Endothelial cell of umbilical vein (primary cell): ENCODE measurements around the gene ZNF496. TPM values are rescaled to one million over a fixed set of nuclear protein-coding genes. Genes with fewer than 3 reads are reported as not detected.

ENCODE experiments used
- BruUV-seq: library from RNA; stranded (reverse); fragments of 400-500 nt; replicated peaks from 2 replicates; lab custom pipeline; 2021; lab: Mats Ljungman, UMichigan
- CTCF ChIA-PET: fragments of 300-600, 350-600 bp; sonication (Branson Sonifier 250); formaldehyde crosslinking; loops from one replicate; lab custom pipeline; 2021; ENCODE audit warnings: antibody characterized with exemption, inconsistent platforms; lab: Charles Lee
- POLR2A ChIA-PET: fragments of 300-600, 350-600 bp; sonication (Branson Sonifier 250); formaldehyde crosslinking; loops from one replicate; lab custom pipeline; 2021; ENCODE audit warnings: antibody characterized with exemption, inconsistent platforms; lab: Charles Lee
- DNase-seq: peaks from one replicate; pipeline ENCODE4 v3.0.0-alpha.2; 2011; ENCODE audit warnings: low read depth, low spot score
- FAIRE-seq: peaks from 2 replicates; lab custom pipeline; 2011; peaks lifted over from hg19 to GRCh38; lab: Jason Lieb, UNC
- H2AFZ ChIP-seq: 2 replicates; pipeline ENCODE4 v1.6.0; 2012; ENCODE audit warnings: low read depth, low read length, control low read depth, inconsistent platforms
- H3K27ac ChIP-seq: 2 replicates; pipeline ENCODE4 v1.5.1; 2011; ENCODE audit warnings: low read depth, mild to moderate bottlenecking, control low read depth, low read length, moderate library complexity; ENCODE audit not compliant: insufficient read depth
- H3K27me3 ChIP-seq, 2 experiments: 2 replicates each; pipeline versions ENCODE4 v1.6.0 to v1.6.1; 2011; ENCODE audit warnings: low read length in 2 of 2, mixed read lengths in 1 of 2; ENCODE audit not compliant: control insufficient read depth in 2 of 2, insufficient read depth in 2 of 2
- H3K36me3 ChIP-seq, 2 experiments: 2 replicates in 1 of 2; 3 replicates in 1 of 2; pipeline ENCODE4 v1.5.1; 2011; ENCODE audit warnings: low read length in 2 of 2, mild to moderate bottlenecking in 1 of 2, moderate library complexity in 1 of 2; ENCODE audit not compliant: control insufficient read depth in 2 of 2, insufficient read depth in 2 of 2; ENCODE audit errors: extremely low read depth in 1 of 2
- H3K4me1 ChIP-seq: 3 replicates; pipeline ENCODE4 v1.5.1; 2011; ENCODE audit warnings: mild to moderate bottlenecking, low read length; ENCODE audit not compliant: control insufficient read depth, insufficient read depth; ENCODE audit errors: extremely low read depth
- H3K4me2 ChIP-seq: 2 replicates; pipeline ENCODE4 v1.6.1; 2011; ENCODE audit warnings: low read length, control low read depth, mixed read lengths; ENCODE audit not compliant: insufficient read depth
- H3K4me3 ChIP-seq, 3 experiments: fragments of 200-600 bp in 1 of 3; sonication (generic), shearing (Covaris generic) in 1 of 3; replicated peaks in 1 of 3; 2 replicates each; pipeline ENCODE4 v1.5.1; 2011 to 2016; ENCODE audit warnings: control low read depth in 3 of 3, low read length in 3 of 3, mild to moderate bottlenecking in 2 of 3, inconsistent platforms in 1 of 3, low read depth in 1 of 3, moderate library complexity in 1 of 3; ENCODE audit not compliant: insufficient read depth in 1 of 3
- H3K79me2 ChIP-seq: 2 replicates; pipeline ENCODE4 v1.6.0; 2012; ENCODE audit warnings: low read length, inconsistent platforms; ENCODE audit not compliant: control insufficient read depth, insufficient read depth
- H3K9ac ChIP-seq: replicated peaks from 2 replicates; pipeline ENCODE3; 2011; ENCODE audit warnings: low read length, control low read depth; ENCODE audit not compliant: insufficient read depth; ENCODE audit errors: extremely low read depth
- H3K9me1 ChIP-seq: replicated peaks from 3 replicates; pipeline ENCODE4 v1.6.0; 2011; ENCODE audit warnings: mild to moderate bottlenecking, low read length; ENCODE audit not compliant: control insufficient read depth, insufficient read depth; ENCODE audit errors: extremely low read depth
- H3K9me3 ChIP-seq: replicated peaks from 2 replicates; pipeline ENCODE4 v1.5.1; 2012; ENCODE audit warnings: low read length, inconsistent platforms; ENCODE audit not compliant: control insufficient read depth, insufficient read depth
- H4K20me1 ChIP-seq: replicated peaks from 2 replicates; pipeline ENCODE3; 2011; ENCODE audit warnings: mild to moderate bottlenecking, low read length; ENCODE audit not compliant: control insufficient read depth, insufficient read depth; ENCODE audit errors: extremely low read depth
- EZH2 ChIP-seq: IDR thresholded peaks from 2 replicates; pipeline ENCODE4 v1.6.1; 2012; ENCODE audit warnings: borderline replicate concordance, low read depth, mild to moderate bottlenecking, moderate library complexity, low read length, inconsistent platforms; ENCODE audit not compliant: severe bottlenecking
- FOS ChIP-seq: IDR thresholded peaks from 2 replicates; pipeline ENCODE4 v1.6.1; 2011; ENCODE audit warnings: mild to moderate bottlenecking, low read length, moderate library complexity, borderline replicate concordance; ENCODE audit not compliant: insufficient read depth
- GATA2 ChIP-seq: IDR thresholded peaks from 2 replicates; pipeline ENCODE4 v1.7.0; 2011; ENCODE audit warnings: low read depth, mild to moderate bottlenecking, moderate library complexity, mixed read lengths, low read length; ENCODE audit not compliant: insufficient read length, insufficient read depth
- JUN ChIP-seq: IDR thresholded peaks from 2 replicates; pipeline ENCODE4 v1.6.1; 2011; ENCODE audit warnings: borderline replicate concordance, low read depth; ENCODE audit not compliant: insufficient read length, insufficient read depth
- MYC ChIP-seq: IDR thresholded peaks from one replicate; pipeline ENCODE4 v1.6.1; 2011; ENCODE audit warnings: mild to moderate bottlenecking, low read depth, low read length
- POLR2A ChIP-seq: IDR thresholded peaks from 2 replicates; pipeline ENCODE4 v1.6.1; 2012; ENCODE audit warnings: low read depth, mild to moderate bottlenecking, control low read depth, low read length
- POLR2AphosphoS5 ChIP-seq: IDR thresholded peaks from 2 replicates; pipeline ENCODE4 v1.6.1; 2012; ENCODE audit warnings: low read depth, mild to moderate bottlenecking, control low read depth, low read length, moderate library complexity; ENCODE audit not compliant: insufficient read depth
- dilution Hi-C: fragments of 300-500 bp; cut with MboI; formaldehyde crosslinking; loops from one replicate; pipeline ENCODE4 v1.15.0; 2019; ENCODE audit warnings: low sequenced_read_pairs; ENCODE audit not compliant: extremely low pct_ligation_motif_present
- intact Hi-C: fragments of 100-400 bp; cut with micrococcal nuclease; formaldehyde crosslinking; loops from one replicate; pipeline ENCODE4 v1.10.0; 2022
- polyA plus RNA-seq, 4 experiments: library from polyadenylated mRNA; depleted of rRNA in 3 of 4; stranded (reverse) in 3 of 4; unstranded in 1 of 4; fragments of >200 nt; gene quantifications; 2 replicates each; pipeline versions ENCODE4 v1.2.1 to v1.2.3, GENCODE V29; 2011 to 2012; ENCODE audit warnings: missing spikeins in 1 of 4
- total RNA-seq: library from RNA; stranded (reverse); gene quantifications from 2 replicates; pipeline ENCODE4 v1.2.3, GENCODE V29; 2021
- TF ChIP-seq, protein P1 (sequence below): IDR thresholded peaks from 2 replicates; pipeline ENCODE4 v1.6.1; 2011; ENCODE audit not compliant: insufficient read depth, insufficient read length
- TF ChIP-seq, protein P2 (sequence below), 2 donors: IDR thresholded peaks; 1 replicate in 1 of 2; 2 replicates in 1 of 2; pipeline ENCODE4 v1.5.1; 2011; ENCODE audit warnings: low read length in 2 of 2, mild to moderate bottlenecking in 2 of 2, moderate library complexity in 2 of 2, control low read depth in 1 of 2, inconsistent platforms in 1 of 2, low read depth in 1 of 2; ENCODE audit not compliant: insufficient read depth in 1 of 2; ENCODE audit errors: extremely low read depth in 1 of 2

ZNF496 gene
- total and polyA plus RNA-seq, 2 donors (not counting 3 experiments of a cell fraction or from before 2014, with no cell fraction given) = 22.4 to 46.0 TPM

DNA sequence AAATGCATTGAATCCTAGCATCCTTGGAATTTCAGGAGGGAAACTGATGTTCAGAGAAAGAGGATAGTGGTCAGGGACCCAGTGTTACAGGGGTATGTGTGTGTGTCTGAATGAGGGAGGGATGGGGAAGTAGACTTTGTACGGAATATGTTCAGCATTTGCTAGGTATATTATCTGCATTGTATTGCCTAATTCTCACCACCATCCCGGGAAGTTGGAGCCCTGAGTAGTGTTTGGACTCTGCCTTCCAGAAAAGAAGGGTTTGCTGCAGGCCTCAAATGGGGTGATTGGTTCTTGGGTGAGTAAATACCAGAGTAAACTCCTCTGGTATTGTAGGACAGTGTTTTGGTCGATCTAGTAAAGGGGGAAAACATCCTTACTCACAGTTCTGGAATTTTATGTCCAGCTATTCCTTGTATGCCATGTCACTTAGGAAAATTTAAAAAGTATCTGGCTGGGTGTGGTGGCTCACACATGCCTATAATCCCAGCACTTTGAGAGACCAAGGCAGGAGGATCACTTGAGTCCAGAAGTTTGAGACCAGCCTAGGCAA lies 7.1 kb upstream of the ZNF496 start:
- no peak for FAIRE-seq
- no peak overlapping the region for H3K4me3 ChIP-seq
- H2AFZ ChIP-seq = no peak overlapping the region
- POLR2A ChIA-PET = no interaction called here
- no peak for TF ChIP-seq POLR2AphosphoS5
- no peak for TF ChIP-seq EZH2
- TF ChIP-seq, protein P1, sequence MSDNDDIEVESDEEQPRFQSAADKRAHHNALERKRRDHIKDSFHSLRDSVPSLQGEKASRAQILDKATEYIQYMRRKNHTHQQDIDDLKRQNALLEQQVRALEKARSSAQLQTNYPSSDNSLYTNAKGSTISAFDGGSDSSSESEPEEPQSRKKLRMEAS = no peak
- no peak for TF ChIP-seq MYC
- no peaks in the 10 kb centered on the region for H3K9me3 ChIP-seq
- H3K79me2 ChIP-seq = no peaks in the 10 kb centered on the region
- no peaks in the 10 kb centered on the region for H3K27me3 ChIP-seq
- H3K36me3 ChIP-seq = peaks cover 0 to 5% of the 10 kb centered on the region in 2 experiments
- H4K20me1 ChIP-seq = no peaks in the 10 kb centered on the region
- DNase-seq = no peak
- dilution Hi-C loops (no loop called here), intact Hi-C loops (loop anchor here (5.0 kb wide), 1 partner anchor 1461 kb away; no protein-coding TSS in a partner anchor)
- H3K4me2 ChIP-seq = no peak overlapping the region
- no peaks in the 10 kb centered on the region for H3K4me1 ChIP-seq
- H3K9ac ChIP-seq = no peak overlapping the region
- H3K9me1 ChIP-seq = no peaks in the 10 kb centered on the region
- BruUV-seq = no TSS peak
- CTCF ChIA-PET = interaction anchor here (0.6 kb wide), 1 partner anchor 34 kb away, joined by 3 read pairs; no protein-coding TSS in a partner anchor
- no peak overlapping the region for H3K27ac ChIP-seq

DNA sequence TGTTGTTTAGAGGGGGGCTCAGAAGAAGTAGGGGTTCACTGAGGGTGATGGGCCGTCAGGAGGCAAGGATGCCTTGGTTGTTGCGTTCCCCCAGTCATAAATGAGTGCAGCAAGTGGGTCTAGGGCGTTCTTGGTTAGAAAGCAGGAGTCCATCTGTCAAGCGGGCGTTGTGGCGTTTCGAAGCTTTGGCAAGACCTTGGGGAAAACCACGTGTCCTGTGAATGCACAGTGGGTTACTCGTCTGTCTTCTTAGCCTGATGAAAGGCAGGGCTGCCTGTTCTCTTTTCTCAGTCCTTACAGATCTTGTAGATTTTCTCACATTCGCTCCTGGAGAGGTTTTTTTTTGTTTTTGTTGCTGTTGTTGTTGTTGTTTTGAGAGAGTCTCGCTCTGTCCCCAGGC lies 6.3 kb upstream of the ZNF496 start:
- CTCF ChIA-PET = no interaction called here
- no TSS peak for BruUV-seq

More for the DNA sequence above, 6.3 kb upstream of the ZNF496 start:
- Histone ChIP-seq H3K27ac (no peak overlapping the region), H3K79me2 (no peaks in the 10 kb centered on the region), H3K36me3 (peaks cover 0 to 5% of the 10 kb centered on the region in 2 experiments), H3K4me3 (no peak overlapping the region), H4K20me1 (no peaks in the 10 kb centered on the region), H3K4me2 (no peak overlapping the region), H3K4me1 (peaks cover under 1% of the 10 kb centered on the region), H3K9me3 (no peaks in the 10 kb centered on the region), H3K9ac (no peak overlapping the region), H3K27me3 (no peaks in the 10 kb centered on the region), H3K9me1 (no peaks in the 10 kb centered on the region), H2AFZ (no peak overlapping the region)
- FAIRE-seq = no peak
- intact Hi-C loops = loop anchor here (5.0 kb wide), 1 partner anchor 1461 kb away; no protein-coding TSS in a partner anchor
- TF ChIP-seq GATA2 (no peak), POLR2AphosphoS5 (no peak), JUN (no peak), FOS (no peak), POLR2A (no peak), EZH2 (no peak), MYC (no peak)
- TF ChIP-seq, protein P1 = no peak
- TF ChIP-seq, protein P2, sequence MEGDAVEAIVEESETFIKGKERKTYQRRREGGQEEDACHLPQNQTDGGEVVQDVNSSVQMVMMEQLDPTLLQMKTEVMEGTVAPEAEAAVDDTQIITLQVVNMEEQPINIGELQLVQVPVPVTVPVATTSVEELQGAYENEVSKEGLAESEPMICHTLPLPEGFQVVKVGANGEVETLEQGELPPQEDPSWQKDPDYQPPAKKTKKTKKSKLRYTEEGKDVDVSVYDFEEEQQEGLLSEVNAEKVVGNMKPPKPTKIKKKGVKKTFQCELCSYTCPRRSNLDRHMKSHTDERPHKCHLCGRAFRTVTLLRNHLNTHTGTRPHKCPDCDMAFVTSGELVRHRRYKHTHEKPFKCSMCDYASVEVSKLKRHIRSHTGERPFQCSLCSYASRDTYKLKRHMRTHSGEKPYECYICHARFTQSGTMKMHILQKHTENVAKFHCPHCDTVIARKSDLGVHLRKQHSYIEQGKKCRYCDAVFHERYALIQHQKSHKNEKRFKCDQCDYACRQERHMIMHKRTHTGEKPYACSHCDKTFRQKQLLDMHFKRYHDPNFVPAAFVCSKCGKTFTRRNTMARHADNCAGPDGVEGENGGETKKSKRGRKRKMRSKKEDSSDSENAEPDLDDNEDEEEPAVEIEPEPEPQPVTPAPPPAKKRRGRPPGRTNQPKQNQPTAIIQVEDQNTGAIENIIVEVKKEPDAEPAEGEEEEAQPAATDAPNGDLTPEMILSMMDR (IDR thresholded peaks at IDR 0.05; ENCODE audit: extremely low read depth in 1 of 2, insufficient read depth in 1 of 2, low read depth in 1 of 2, low read length in 2 of 2) = no peak
- dilution Hi-C loops = no loop called here
- POLR2A ChIA-PET = no interaction called here
- DNase-seq = no peak
